ENCODE measurements around the gene GPN3.
"Not testable (repeated sequence)": the region's sequence is repeated elsewhere in the genome, so short reads cannot be mapped to it uniquely, and the experiment has no call there.

The GPN3 gene

GRCh38 chr12:110436231-110436630 is 31.8 kb downstream of the GPN3 start:
- no peak for DNase-seq

GRCh38 chr12:110431957-110432587 is 36.0 kb downstream of the GPN3 start:
- DNase-seq = no peak

- not testable (repeated sequence) for DNase-seq
Observed at GRCh38 chr12:110429676-110430075, 38.4 kb downstream of the GPN3 start.

- no peak for DNase-seq
Observed at GRCh38 chr12:110426406-110426805, 41.7 kb downstream of the GPN3 start.

- no peak for DNase-seq
Observed at GRCh38 chr12:110424237-110424636, 43.8 kb downstream of the GPN3 start.

GRCh38 chr12:110421701-110422100 is 46.4 kb downstream of the GPN3 start:
- no peak for DNase-seq

GRCh38 chr12:110421159-110421661 is 46.8 kb downstream of the GPN3 start:
- no peak for DNase-seq

- DNase-seq = not testable (repeated sequence)
Observed at GRCh38 chr12:110420644-110421043, 47.4 kb downstream of the GPN3 start.

GRCh38 chr12:110417113-110417512 is 50.9 kb downstream of the GPN3 start:
- not testable (repeated sequence) for DNase-seq

GRCh38 chr12:110410086-110410485 is 58.0 kb downstream of the GPN3 start:
- DNase-seq = not testable (repeated sequence)

GRCh38 chr12:110405126-110405662 is 62.9 kb downstream of the GPN3 start:
- DNase-seq = not testable (repeated sequence)

GRCh38 chr12:110403976-110404682 is 63.9 kb downstream of the GPN3 start:
- DNase-seq = peak; percentile 75

GRCh38 chr12:110403146-110403975 is 64.7 kb downstream of the GPN3 start, which contains the start of gene ANAPC7:
TSS of gene ANAPC7 (minus strand) at chr12:110403708. CDS start at chr12:110403627, 81 bp downstream.
- peak; percentile 92 for DNase-seq
